Measurements from ENCODE around the gene IGFN1.

IGFN1 gene

DNA sequence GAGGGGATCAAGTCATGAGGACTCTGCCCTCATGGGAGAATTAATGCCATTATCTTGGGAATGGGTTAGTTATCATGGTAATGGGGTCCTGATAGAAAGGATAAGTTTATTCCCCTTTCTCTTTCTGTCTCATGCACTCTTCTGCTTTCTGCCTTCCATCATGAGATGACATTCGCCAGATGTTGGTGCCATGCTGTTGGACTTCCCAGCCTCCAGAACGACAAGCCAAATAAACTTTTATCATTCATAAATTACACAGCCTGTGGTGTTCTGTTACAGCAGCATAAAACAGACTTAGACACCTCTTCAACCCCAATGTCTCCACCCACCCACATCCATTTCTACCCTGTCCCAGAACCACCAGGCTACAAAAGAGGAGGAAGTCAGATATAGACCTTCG is 11.9 kb upstream of the IGFN1 start:
- no peak for DNase-seq (ENCODE audit: low read depth)
- TF ChIP-seq MYC (IDR thresholded peaks at IDR 0.05; ENCODE audit: low read depth, low read length) (no peak), POLR2A (IDR thresholded peaks at IDR 0.05; ENCODE audit: extremely low read depth, insufficient read length) (no peak)
- TF ChIP-seq, protein P1, sequence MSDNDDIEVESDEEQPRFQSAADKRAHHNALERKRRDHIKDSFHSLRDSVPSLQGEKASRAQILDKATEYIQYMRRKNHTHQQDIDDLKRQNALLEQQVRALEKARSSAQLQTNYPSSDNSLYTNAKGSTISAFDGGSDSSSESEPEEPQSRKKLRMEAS (IDR thresholded peaks at IDR 0.05; ENCODE audit: low read depth, low read length) = no peak
- TF ChIP-seq, protein P2, sequence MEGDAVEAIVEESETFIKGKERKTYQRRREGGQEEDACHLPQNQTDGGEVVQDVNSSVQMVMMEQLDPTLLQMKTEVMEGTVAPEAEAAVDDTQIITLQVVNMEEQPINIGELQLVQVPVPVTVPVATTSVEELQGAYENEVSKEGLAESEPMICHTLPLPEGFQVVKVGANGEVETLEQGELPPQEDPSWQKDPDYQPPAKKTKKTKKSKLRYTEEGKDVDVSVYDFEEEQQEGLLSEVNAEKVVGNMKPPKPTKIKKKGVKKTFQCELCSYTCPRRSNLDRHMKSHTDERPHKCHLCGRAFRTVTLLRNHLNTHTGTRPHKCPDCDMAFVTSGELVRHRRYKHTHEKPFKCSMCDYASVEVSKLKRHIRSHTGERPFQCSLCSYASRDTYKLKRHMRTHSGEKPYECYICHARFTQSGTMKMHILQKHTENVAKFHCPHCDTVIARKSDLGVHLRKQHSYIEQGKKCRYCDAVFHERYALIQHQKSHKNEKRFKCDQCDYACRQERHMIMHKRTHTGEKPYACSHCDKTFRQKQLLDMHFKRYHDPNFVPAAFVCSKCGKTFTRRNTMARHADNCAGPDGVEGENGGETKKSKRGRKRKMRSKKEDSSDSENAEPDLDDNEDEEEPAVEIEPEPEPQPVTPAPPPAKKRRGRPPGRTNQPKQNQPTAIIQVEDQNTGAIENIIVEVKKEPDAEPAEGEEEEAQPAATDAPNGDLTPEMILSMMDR (IDR thresholded peaks at IDR 0.05; ENCODE audit: low read depth, low read length) = no peak

DNA sequence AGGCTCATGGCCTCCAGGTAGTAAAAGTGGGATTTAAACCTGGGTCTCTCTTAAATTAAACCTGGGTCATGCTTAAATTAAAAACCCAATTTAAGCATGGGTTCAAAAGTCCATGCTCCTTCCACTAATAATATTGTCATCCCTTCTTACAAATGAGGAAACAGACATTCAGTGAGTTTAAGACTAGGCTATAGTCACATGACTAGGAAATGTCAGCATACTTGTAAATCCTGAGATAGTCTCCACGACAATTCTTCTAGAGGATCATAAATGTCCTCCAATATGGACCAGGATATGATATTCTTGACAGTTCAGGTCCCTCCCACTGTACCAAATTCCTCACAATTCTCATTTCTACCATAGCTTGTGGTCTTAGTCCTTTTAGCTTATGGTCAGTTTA is 10.5 kb upstream of the IGFN1 start:
- no peak for DNase-seq (ENCODE audit: low read depth)
- no peak overlapping the region for H3K4me3 ChIP-seq (ENCODE audit: low read depth, low read length)
- TF ChIP-seq POLR2A (IDR thresholded peaks at IDR 0.05; ENCODE audit: extremely low read depth, insufficient read length) (no peak), MYC (IDR thresholded peaks at IDR 0.05; ENCODE audit: low read depth, low read length) (no peak)
- TF ChIP-seq, protein P2 (IDR thresholded peaks at IDR 0.05; ENCODE audit: low read depth, low read length) = no peak
- TF ChIP-seq, protein P1 (IDR thresholded peaks at IDR 0.05; ENCODE audit: low read depth, low read length) = no peak

More for the DNA sequence above, 11.9 kb upstream of the IGFN1 start:
- H3K4me3 ChIP-seq (ENCODE audit: low read depth, low read length) = no peak overlapping the region

DNA sequence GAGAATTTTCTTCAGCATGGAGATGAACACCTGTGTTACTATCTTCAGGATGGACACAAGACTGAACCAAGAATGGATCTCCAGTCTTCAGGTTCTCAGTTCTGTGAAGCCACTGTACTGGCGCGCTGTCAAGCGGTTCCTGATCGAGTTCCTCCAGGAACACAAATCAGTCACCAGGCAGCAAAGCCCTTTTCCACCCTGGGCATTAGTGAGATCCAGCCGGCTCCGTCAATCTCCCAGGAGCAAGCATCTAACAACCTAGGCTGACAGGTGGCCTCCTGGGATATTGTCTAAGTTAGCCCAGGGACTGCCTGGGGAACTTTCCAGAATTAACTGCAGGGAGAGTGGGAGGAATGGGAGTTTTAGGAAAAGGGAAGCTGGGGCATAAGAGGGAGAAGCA is 9.7 kb upstream of the IGFN1 start:
- H3K4me3 ChIP-seq (ENCODE audit: low read depth, low read length) = no peak overlapping the region
- no peak for DNase-seq (ENCODE audit: low read depth)
- TF ChIP-seq, protein P1 (IDR thresholded peaks at IDR 0.05; ENCODE audit: low read depth, low read length) = no peak
- TF ChIP-seq MYC (IDR thresholded peaks at IDR 0.05; ENCODE audit: low read depth, low read length) (no peak), POLR2A (IDR thresholded peaks at IDR 0.05; ENCODE audit: extremely low read depth, insufficient read length) (no peak)
- TF ChIP-seq, protein P2 (IDR thresholded peaks at IDR 0.05; ENCODE audit: low read depth, low read length) = no peak

DNA sequence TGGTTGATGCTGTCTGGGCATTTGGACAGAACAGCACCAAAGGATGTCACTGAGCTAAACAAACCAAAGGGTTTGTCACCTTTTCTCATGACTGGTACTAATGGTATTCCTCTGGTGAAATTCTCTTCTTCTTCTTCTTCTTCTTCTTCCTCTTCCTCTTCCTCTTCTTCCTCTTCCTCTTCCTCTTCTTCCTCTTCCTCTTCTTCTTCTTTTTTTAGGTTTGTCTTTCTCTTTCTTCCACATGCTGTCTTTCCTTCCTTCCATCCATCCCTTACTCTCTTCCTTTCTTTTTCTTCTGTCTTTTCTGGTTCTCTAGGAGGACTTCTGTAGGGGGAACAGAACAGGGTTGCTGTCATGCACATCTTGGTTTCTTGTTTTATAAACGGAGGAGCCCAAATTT is 9.3 kb upstream of the IGFN1 start:
- no peak for DNase-seq (ENCODE audit: low read depth)
- TF ChIP-seq, protein P2 (IDR thresholded peaks at IDR 0.05; ENCODE audit: low read depth, low read length) = no peak
- TF ChIP-seq, protein P1 (IDR thresholded peaks at IDR 0.05; ENCODE audit: low read depth, low read length) = no peak
- TF ChIP-seq MYC (IDR thresholded peaks at IDR 0.05; ENCODE audit: low read depth, low read length) = no peak
- H3K4me3 ChIP-seq (ENCODE audit: low read depth, low read length) = no peak overlapping the region

DNA sequence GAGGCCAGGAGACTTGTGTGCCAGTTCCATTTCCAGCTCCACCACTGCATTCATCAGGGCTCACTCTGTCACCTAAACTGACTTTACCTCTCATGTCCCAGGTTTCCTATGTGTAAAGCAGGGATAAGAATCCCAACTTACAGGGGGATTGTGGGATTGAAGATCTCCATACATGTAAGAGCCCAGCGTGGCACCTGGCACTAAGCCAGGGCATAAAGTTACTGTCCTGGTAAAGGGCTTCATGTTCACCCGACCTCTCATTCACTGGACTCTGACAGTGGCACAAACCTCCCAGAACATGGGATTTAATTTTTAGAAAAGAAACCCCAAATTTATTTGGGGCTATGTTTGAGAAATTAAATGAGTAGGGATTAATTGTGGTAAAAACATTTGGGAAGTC is 8.9 kb upstream of the IGFN1 start:
- no peak overlapping the region for H3K4me3 ChIP-seq (ENCODE audit: low read depth, low read length)
- no peak for DNase-seq (ENCODE audit: low read depth)
- no peak for TF ChIP-seq POLR2A (IDR thresholded peaks at IDR 0.05; ENCODE audit: extremely low read depth, insufficient read length)
- TF ChIP-seq, protein P2 (IDR thresholded peaks at IDR 0.05; ENCODE audit: low read depth, low read length) = no peak
- no peak for TF ChIP-seq MYC (IDR thresholded peaks at IDR 0.05; ENCODE audit: low read depth, low read length)
- TF ChIP-seq, protein P1 (IDR thresholded peaks at IDR 0.05; ENCODE audit: low read depth, low read length) = no peak

DNA sequence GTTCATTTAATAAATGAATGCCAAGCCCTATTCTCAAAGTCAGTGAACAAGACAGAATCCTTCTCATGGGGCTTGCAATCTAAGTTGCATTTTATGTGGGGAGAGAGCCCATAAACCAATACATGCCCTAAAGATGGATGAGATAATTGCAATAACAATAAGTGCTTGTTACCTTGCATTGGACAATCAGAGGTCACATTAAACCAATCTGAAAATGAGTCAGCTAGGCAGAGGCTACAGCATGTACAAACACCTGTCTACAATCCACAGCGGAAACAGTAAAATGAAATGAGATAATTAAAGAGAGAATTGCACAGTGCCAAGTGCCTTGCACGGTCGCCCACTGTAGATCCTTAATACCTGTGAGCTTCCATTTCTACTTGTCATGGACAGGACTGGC is 7.4 kb upstream of the IGFN1 start:
- no peak for DNase-seq (ENCODE audit: low read depth)
- no peak for TF ChIP-seq POLR2A (IDR thresholded peaks at IDR 0.05; ENCODE audit: extremely low read depth, insufficient read length)
- TF ChIP-seq, protein P2 (IDR thresholded peaks at IDR 0.05; ENCODE audit: low read depth, low read length) = no peak
- no peak for TF ChIP-seq MYC (IDR thresholded peaks at IDR 0.05; ENCODE audit: low read depth, low read length)
- TF ChIP-seq, protein P1 (IDR thresholded peaks at IDR 0.05; ENCODE audit: low read depth, low read length) = no peak
- no peak overlapping the region for H3K4me3 ChIP-seq (ENCODE audit: low read depth, low read length)

All from NB4 (cell line).